Subcutaneous adipose tissue (tissue), 4 donors: ENCODE data around the gene KCNMB2. TPM values are rescaled to one million over a fixed set of nuclear protein-coding genes. Genes with fewer than 3 reads are reported as not detected.

Experiments
- CTCF ChIP-seq: fragments of 450-650 bp; IDR thresholded peaks from one replicate; pipeline ENCODE4 v1.5.1; 2016; ENCODE audit warnings: low read depth, mild to moderate bottlenecking, control low read depth, antibody characterized with exemption, moderate library complexity
- total RNA-seq, 4 donors: library from RNA; depleted of rRNA; stranded (reverse); fragments of >200 nt; gene quantifications; one replicate each; pipeline ENCODE4 v1.1.0, GENCODE V29; 2016

Gene KCNMB2
- total RNA-seq, 4 donors from 2014 or later, result not detected

GRCh38 chr3:178603735-178604134 is 67.5 kb downstream of the KCNMB2 start:
- TF ChIP-seq CTCF, result no peak

- no peak for TF ChIP-seq CTCF
Observed at GRCh38 chr3:178618197-178618596, 82.0 kb downstream of the KCNMB2 start.

GRCh38 chr3:178618896-178619295 is 82.7 kb downstream of the KCNMB2 start:
- no peak for TF ChIP-seq CTCF

- no peak for TF ChIP-seq CTCF
Observed at GRCh38 chr3:178623666-178624255, 87.5 kb downstream of the KCNMB2 start.

- no peak for TF ChIP-seq CTCF
Observed at GRCh38 chr3:178624276-178624675, 88.0 kb downstream of the KCNMB2 start.

GRCh38 chr3:178625053-178625600 is 88.9 kb downstream of the KCNMB2 start:
- no peak for TF ChIP-seq CTCF

- no peak for TF ChIP-seq CTCF
Observed at GRCh38 chr3:178628037-178628436, 91.8 kb downstream of the KCNMB2 start.
